ENCODE results near the gene GNAT2. TPM values are rescaled to one million over a fixed set of nuclear protein-coding genes. Genes with fewer than 3 reads are reported as not detected.

The GNAT2 gene
- total RNA-seq, 1 experiment from 2014 or later, result not detected

DNA sequence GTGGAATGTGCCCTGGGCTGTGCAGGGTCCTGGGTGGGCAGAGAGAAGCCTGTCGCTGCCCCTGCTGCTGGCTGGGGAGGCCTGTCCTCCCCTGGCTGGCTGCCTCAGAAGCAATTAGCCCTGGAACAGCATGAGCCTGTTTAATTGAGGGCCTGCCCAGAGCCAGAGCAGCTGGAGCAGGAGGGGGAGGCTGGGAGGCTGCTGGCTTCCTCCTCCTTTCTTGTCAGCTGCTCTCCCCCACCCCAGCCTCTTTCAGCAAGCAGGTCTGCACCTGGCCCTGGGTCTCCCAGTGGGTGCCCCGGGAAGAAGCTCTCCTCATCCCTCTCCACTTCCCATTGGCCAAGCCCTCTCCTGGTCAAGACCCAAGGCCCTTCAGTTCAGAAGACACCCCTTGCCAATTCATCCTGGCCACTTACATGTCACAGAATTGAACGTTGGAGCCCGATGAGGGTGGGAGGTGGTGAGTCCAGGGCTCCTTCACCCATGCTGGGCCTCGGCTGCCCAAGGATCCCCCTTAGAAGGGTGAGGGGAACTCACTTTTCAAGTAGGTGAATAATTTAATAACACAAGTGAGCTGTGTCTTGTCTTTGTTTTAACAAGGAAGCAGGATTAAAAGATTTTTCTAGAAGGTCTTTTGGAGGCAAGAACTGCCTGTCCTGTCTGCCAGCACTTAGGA is 13.4 kb upstream of the GNAT2 start:
- intact Hi-C loops (cut with micrococcal nuclease; ENCODE audit: unreplicated experiment), result no loop called here
- H3K4me1 ChIP-seq, result peaks cover 8% of the 10 kb centered on the region
- Mint-ChIP-seq H3K27ac (ENCODE audit: unreplicated experiment) (no peak overlapping the region), H3K36me3 (ENCODE audit: insufficient read depth, unreplicated experiment) (peaks cover 4% of the 10 kb centered on the region), H3K27me3 (ENCODE audit: insufficient read depth, unreplicated experiment) (no peaks in the 10 kb centered on the region), H3K4me1 (ENCODE audit: low read depth, unreplicated experiment) (peaks cover 9% of the 10 kb centered on the region), H3K9me3 (ENCODE audit: unreplicated experiment) (no peaks in the 10 kb centered on the region), H3K4me3 (ENCODE audit: unreplicated experiment) (no peak overlapping the region)
- H3K36me3 ChIP-seq (ENCODE audit: control insufficient read depth, insufficient read depth, low read length), result no peaks in the 10 kb centered on the region
- no peaks in the 10 kb centered on the region for H3K9me3 ChIP-seq
- TF ChIP-seq, protein P1, sequence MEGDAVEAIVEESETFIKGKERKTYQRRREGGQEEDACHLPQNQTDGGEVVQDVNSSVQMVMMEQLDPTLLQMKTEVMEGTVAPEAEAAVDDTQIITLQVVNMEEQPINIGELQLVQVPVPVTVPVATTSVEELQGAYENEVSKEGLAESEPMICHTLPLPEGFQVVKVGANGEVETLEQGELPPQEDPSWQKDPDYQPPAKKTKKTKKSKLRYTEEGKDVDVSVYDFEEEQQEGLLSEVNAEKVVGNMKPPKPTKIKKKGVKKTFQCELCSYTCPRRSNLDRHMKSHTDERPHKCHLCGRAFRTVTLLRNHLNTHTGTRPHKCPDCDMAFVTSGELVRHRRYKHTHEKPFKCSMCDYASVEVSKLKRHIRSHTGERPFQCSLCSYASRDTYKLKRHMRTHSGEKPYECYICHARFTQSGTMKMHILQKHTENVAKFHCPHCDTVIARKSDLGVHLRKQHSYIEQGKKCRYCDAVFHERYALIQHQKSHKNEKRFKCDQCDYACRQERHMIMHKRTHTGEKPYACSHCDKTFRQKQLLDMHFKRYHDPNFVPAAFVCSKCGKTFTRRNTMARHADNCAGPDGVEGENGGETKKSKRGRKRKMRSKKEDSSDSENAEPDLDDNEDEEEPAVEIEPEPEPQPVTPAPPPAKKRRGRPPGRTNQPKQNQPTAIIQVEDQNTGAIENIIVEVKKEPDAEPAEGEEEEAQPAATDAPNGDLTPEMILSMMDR (IDR thresholded peaks at IDR 0.05; ENCODE audit: insufficient read depth in 1 of 2, low read depth in 1 of 2, low read length in 1 of 2, severe bottlenecking in 1 of 2, unreplicated experiment in 1 of 2), result no peak
- ChIA-PET CTCF (no interaction called here), POLR2A (no interaction called here)
- no peak overlapping the region for H3K4me3 ChIP-seq (ENCODE audit: low read depth, low read length)
- DNase-seq, result no peak
- no TSS peak for BruUV-seq (replicated peaks)
- no peaks in the 10 kb centered on the region for H3K27me3 ChIP-seq (replicated peaks; ENCODE audit: control insufficient read depth, insufficient read depth, low read length)

DNA sequence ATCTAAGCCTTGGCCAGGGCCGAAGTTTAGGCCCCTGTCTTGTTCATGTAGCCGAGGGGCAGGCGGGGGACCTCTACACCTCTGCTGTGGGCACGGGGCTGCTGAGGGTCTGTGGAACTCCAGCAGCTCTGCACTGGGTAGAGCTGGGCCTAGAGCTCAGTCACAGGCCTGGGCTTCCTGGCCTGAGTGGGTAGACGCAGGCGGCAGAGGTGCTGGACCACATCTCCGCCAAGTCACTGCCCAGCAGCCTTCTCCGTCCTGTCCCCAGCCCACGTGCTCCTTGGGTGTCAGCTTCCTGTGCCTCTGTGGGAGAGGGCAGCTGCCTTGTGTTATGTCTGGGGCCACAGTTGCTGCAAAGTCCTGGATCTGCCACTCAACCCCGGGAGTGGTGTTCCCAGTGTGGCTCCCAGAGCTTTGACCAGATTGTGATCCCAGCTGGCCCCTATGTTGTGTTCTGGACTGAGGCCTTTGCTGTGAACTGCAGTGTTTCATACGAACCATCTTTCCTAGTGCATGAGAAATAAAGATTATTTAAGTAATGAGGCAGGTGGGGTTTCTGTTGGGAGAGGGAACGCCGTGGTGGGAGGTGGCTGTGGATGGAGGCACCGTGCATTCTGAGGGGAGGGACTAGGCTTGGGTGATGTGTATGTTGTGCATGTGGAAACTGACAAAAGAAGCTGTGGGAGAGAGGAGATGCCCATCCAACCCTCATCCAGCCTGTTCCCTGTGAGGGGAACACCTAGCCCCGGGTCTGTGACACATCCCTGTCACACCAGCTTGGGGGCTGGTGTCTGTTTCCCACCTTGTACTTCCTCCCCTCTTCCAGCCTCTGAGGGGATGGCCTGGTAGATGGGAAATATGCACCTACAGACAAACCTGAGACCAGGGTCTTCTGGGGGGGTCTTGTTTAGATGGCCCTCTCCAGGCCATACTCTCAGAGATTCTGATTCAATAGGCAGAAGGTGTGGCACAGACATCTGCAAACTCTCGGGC is 12.4 kb upstream of the GNAT2 start:
- Mint-ChIP-seq H3K4me3 (ENCODE audit: unreplicated experiment) (no peak overlapping the region), H3K27ac (ENCODE audit: unreplicated experiment) (no peak overlapping the region), H3K27me3 (ENCODE audit: insufficient read depth, unreplicated experiment) (no peaks in the 10 kb centered on the region), H3K4me1 (ENCODE audit: low read depth, unreplicated experiment) (peaks cover 8% of the 10 kb centered on the region), H3K9me3 (ENCODE audit: unreplicated experiment) (no peaks in the 10 kb centered on the region), H3K36me3 (ENCODE audit: insufficient read depth, unreplicated experiment) (peaks cover 4% of the 10 kb centered on the region)
- no peak for DNase-seq
- BruUV-seq (replicated peaks), result no TSS peak
- ChIA-PET CTCF (interaction anchor here (3.3 kb wide), 1 partner anchor 86 kb away, joined by 36 read pairs; no protein-coding TSS in a partner anchor), POLR2A (no interaction called here)
- H3K4me1 ChIP-seq, result peaks cover 8% of the 10 kb centered on the region
- no peak overlapping the region for H3K4me3 ChIP-seq (ENCODE audit: low read depth, low read length)
- TF ChIP-seq, protein P1 (IDR thresholded peaks at IDR 0.05; ENCODE audit: insufficient read depth in 1 of 2, low read depth in 1 of 2, low read length in 1 of 2, severe bottlenecking in 1 of 2, unreplicated experiment in 1 of 2), result no peak
- no peaks in the 10 kb centered on the region for H3K9me3 ChIP-seq
- intact Hi-C loops (cut with micrococcal nuclease; ENCODE audit: unreplicated experiment), result no loop called here
- H3K27me3 ChIP-seq (replicated peaks; ENCODE audit: control insufficient read depth, insufficient read depth, low read length), result no peaks in the 10 kb centered on the region
- H3K36me3 ChIP-seq (ENCODE audit: control insufficient read depth, insufficient read depth, low read length), result no peaks in the 10 kb centered on the region

DNA sequence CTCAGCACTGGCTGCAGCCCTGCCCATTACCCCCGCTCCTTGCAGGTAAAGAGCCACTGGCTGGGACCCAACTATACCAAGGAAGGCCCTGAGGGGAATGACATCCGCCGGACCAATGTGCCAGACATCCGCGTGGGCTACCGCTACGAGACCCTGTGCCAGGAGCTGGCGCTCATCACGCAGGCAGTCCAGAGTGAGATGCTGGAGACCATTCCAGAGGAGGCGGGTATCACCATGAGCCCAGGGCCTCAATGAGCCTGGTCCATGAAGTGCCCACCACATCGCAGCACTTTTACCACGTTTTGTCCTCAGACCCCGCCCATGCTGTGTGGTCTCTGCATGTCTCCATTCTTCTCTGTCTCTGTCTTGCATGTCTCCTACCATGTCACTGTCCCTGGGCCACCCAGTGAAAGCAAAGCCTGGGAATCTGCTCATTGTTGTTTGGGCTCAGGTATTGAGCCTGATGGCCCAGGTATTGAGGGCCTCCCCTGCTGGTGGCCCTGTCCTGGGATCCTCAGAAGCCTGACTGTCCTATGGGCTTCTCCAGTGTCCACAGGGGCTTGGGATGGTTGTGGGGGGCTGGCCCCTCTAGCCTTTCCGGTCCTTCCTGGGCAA is 11.6 kb upstream of the GNAT2 start:
- Mint-ChIP-seq H3K4me1 (ENCODE audit: low read depth, unreplicated experiment) (peaks cover under 1% of the 10 kb centered on the region), H3K27ac (ENCODE audit: unreplicated experiment) (no peak overlapping the region), H3K9me3 (ENCODE audit: unreplicated experiment) (no peaks in the 10 kb centered on the region), H3K36me3 (ENCODE audit: insufficient read depth, unreplicated experiment) (peaks cover 4% of the 10 kb centered on the region), H3K4me3 (ENCODE audit: unreplicated experiment) (no peak overlapping the region), H3K27me3 (ENCODE audit: insufficient read depth, unreplicated experiment) (no peaks in the 10 kb centered on the region)
- DNase-seq, result no peak
- Histone ChIP-seq H3K27me3 (replicated peaks; ENCODE audit: control insufficient read depth, insufficient read depth, low read length) (no peaks in the 10 kb centered on the region), H3K9me3 (no peaks in the 10 kb centered on the region), H3K4me1 (peaks cover 3% of the 10 kb centered on the region), H3K36me3 (ENCODE audit: control insufficient read depth, insufficient read depth, low read length) (no peaks in the 10 kb centered on the region), H3K4me3 (ENCODE audit: low read depth, low read length) (no peak overlapping the region)
- no TSS peak for BruUV-seq (replicated peaks)
- POLR2A ChIA-PET, result no interaction called here
- CTCF ChIA-PET, result interaction anchor here (0.5 to 3.3 kb wide), 5 partner anchors 9 to 232 kb away, joined by 3 to 36 read pairs (median 13); partner anchors contain the start of gene GNAI3
- intact Hi-C loops (cut with micrococcal nuclease; ENCODE audit: unreplicated experiment), result no loop called here
- TF ChIP-seq, protein P1 (IDR thresholded peaks at IDR 0.05; ENCODE audit: insufficient read depth in 1 of 2, low read depth in 1 of 2, low read length in 1 of 2, severe bottlenecking in 1 of 2, unreplicated experiment in 1 of 2), result no peak
